Activated T-helper 1 cell treated with anti-CD3 and anti-CD28 coated beads, Interleukin-2, amount 50 U/mL, for 16 hours (primary cell): ENCODE results near the gene FZD2.

Source experiments
- DNase-seq, 2 donors: peaks; one replicate each; pipeline ENCODE4 v3.0.0-alpha.2; 2020; ENCODE audit warnings: low read depth in 1 of 2, low spot score in 1 of 2

Gene FZD2

DNA sequence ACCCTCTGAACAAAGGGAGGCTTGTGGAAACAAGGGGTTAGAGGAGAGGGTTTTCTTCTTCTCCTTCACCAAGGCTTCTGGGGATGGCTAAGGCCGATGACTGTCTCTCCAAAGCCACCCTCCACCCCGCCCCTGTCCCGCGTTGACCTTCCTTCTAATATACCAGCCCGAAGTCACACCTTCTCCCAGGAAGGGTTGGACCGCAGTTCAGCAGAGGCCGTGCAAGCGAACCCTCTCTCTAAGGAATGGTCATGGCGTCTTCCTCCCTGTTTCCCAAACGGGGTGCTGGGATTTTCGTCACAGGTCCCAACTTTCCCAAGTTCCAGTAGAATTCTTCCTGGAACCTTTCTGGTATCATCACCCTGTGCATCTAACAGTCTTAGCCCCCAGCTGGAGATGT lies 49.4 kb downstream of the FZD2 start:
- DNase-seq, result no peak

GRCh38 chr17:44607836-44608690 lies 50.8 kb downstream of the FZD2 start:
- DNase-seq, result no peak

DNA sequence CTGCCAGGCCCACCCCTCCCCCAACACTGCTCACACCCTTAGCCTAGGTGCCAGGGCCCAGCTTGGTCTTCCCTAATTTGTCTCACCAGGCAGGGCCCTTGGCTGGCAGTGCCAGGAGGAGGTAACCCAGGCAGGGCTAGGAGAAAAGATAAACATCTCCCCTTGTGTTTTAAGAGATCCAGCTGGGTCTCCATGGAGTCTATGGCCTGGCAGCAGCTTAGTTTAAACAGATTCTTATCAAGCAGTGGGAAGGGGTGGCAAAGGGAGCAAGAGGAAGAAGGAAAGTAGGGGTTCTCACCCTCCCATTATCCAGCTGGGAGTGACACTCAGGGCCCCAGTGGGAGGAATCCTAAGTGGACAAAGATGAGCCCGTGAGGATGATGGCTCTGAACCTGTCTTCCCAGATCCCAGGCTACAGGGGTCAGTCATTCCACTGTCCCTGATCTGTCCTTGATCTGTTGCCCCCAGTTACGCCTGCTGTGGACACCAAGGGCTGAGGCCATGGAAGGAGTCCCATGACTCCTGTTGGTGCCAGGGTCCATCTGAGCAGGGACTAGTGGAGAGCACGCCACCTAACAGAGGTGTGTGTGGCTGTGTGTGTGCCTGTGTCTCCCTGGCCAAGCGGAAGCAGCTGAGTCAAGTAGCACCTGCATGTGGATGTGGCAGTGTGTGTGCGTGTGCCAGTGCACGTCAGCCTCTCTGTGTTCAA lies 51.6 kb downstream of the FZD2 start:
- DNase-seq, result no peak

- no peak for DNase-seq
Observed at GRCh38 chr17:44610331-44610730, 53.0 kb downstream of the FZD2 start.
